ENCODE results near the gene OR7C1. TPM values are rescaled to one million over a fixed set of nuclear protein-coding genes. Genes with fewer than 3 reads are reported as not detected.
"Not testable (repeated sequence)": the region's sequence is repeated elsewhere in the genome, so short reads cannot be mapped to it uniquely, and the experiment has no call there.

The OR7C1 gene
- polyA plus RNA-seq, 5 donors: 0.05 to 0.22 (median 0.12) TPM

DNA sequence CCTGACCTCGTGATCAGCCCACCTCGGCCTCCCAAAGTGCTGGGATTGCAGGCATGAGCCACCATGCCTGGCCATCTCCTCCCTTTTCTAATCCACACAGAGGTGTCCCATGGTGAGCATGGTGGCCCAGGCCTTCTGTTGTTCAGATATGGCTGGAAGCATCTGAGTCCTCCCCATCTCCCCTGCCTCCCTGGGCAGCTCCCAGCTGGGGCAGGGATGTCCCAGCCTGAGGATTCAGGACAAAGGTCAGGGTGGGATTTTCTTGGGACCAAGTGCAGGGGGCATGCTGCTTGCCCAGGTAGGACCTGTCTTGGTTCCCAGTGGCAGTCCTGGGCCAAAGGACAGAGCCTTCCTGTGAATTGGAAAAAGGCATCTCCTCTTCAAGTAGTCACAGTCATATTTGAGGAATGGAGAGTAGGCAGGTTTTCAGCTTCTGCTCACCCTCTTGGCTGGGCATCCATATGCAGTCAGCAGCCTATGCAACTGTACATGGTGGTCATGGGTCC lies 67.5 kb downstream of the OR7C1 start:
- no peak for DNase-seq

GRCh38 chr19:14765841-14766240 lies 69.1 kb downstream of the OR7C1 start:
- not testable (repeated sequence) for DNase-seq

GRCh38 chr19:14765403-14765802 lies 69.6 kb downstream of the OR7C1 start:
- DNase-seq: not testable (repeated sequence)

- no peak for DNase-seq
Observed at GRCh38 chr19:14764401-14764800, 70.6 kb downstream of the OR7C1 start.

DNA sequence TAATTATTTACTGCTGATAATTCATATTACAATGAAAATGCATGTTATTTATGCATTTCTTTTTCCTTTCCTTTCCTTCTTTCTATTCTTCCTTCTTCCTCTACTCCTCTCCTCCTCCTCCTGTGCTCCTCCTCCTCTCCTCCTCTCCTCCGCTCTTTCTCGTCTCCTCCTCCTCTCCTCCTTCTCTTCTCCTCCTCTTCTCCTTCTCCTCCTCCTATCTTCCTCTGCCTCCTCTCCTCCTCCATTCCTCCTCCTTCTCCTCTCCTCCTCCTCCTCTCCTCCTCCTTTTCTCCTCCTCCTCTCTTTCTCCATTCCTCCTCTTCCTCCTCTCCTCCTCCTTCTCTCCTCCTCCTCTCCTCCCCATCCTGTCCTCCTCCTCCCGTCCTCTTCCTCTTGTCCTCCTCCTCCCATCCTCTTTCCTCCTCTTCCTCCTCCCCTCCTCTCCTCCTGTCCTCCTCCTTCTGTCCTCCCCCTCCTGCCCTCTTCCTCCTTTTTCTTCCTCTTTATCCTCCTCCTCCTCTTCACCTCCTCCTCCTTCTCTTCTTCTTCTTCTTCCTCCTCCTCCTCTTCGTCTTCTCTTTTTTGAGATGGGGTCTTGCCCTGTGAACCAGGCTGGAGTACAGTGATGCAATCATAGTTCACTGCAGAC lies 71.4 kb downstream of the OR7C1 start:
- no peak for DNase-seq

DNA sequence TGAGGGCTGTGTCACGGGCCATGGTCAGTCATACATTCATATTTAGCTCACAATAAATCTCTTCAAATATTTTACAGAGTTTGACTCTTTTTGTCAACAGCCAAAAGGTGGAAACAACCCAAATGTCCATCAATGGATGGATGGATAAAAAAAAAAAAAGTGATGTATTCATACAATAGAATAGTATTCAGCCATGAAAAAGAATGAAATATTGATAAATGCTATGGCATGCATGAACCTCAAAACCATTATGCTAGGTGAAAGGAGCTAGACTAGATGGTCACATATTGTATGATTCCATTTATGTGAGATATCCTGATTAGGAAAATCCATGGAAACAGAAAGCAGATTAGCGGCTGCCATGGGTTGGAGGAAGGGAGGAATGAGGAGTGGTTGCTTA lies 72.9 kb downstream of the OR7C1 start:
- no peak for DNase-seq

GRCh38 chr19:14761607-14762006 lies 73.4 kb downstream of the OR7C1 start:
- no peak for DNase-seq

DNA sequence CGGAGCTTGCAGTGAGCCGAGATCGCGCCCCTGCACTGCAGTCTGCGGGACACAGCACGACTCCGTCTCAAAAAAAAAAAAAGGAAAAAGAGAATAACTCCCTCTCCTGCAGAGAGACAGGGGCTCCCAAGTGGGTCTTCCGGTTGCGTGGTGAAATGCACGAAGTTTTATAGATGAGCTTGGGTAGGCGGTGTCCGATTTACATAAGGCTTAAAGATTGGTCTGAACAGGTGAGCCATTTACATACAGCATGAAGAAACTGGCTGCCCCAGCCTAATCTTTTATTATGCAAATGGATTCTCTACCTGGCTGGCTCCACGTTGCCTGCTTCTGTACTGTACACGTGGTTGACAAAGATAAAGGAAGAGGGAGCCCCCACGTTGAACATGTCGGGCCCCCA lies 76.2 kb downstream of the OR7C1 start:
- no peak for DNase-seq

DNA sequence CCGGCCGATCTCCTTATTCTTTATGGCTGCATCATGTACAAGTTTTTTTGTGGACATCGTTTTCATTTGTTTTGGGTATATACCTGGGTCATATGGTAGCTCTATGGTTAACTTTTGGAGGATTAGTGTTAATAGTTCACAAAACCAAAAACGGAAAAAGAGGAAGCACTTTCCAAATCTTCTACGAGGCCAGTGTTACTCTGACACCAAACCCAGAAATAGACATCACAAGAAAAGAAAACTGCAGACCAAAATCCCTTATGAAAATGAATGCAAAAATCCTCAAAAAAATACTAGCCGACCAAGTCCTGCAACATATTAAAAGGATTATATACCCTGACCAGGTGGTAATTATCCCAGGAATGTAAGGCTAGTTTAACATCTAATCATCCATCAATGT lies 86.4 kb downstream of the OR7C1 start:
- DNase-seq: no peak

Other genes starting within 250 kb of the OR7C1 start
- gene ADGRE3, start 160.3 kb downstream of the OR7C1 start, polyA plus RNA-seq (ENCODE audit: insufficient read depth in 1 of 5, insufficient read length in 5 of 5, low replicate concordance in 1 of 5): under 1 TPM in 3 of 5 donors, not detected in 2; 0.13 to 0.15 (median 0.14) TPM
- gene ZNF333, start 145.1 kb downstream of the OR7C1 start, polyA plus RNA-seq (ENCODE audit: insufficient read depth in 1 of 5, insufficient read length in 5 of 5, low replicate concordance in 1 of 5): 10 to 100 TPM; 26.2 to 36.2 (median 33.1) TPM
- gene ADGRE2, start 56.6 kb downstream of the OR7C1 start, polyA plus RNA-seq (ENCODE audit: insufficient read depth in 1 of 5, insufficient read length in 5 of 5, low replicate concordance in 1 of 5): under 1 TPM; 0.35 to 0.96 (median 0.63) TPM
- not detected for gene OR7A5, start within 50 bp of the OR7C1 start, polyA plus RNA-seq (ENCODE audit: insufficient read depth in 1 of 5, insufficient read length in 5 of 5, low replicate concordance in 1 of 5)
- gene OR7A10, start 13.7 kb upstream of the OR7C1 start, polyA plus RNA-seq (ENCODE audit: insufficient read depth in 1 of 5, insufficient read length in 5 of 5, low replicate concordance in 1 of 5): not detected
- gene OR7A17, start 50.9 kb upstream of the OR7C1 start, polyA plus RNA-seq (ENCODE audit: insufficient read depth in 1 of 5, insufficient read length in 5 of 5, low replicate concordance in 1 of 5): under 1 TPM in 2 of 5 donors, not detected in 3; 0.03 to 0.05 TPM
- gene OR7C2, start 106.3 kb upstream of the OR7C1 start, polyA plus RNA-seq (ENCODE audit: insufficient read depth in 1 of 5, insufficient read length in 5 of 5, low replicate concordance in 1 of 5): not detected
- under 1 TPM; 0.09 to 0.33 (median 0.21) TPM for gene SLC1A6, start 144.7 kb upstream of the OR7C1 start, polyA plus RNA-seq (ENCODE audit: insufficient read depth in 1 of 5, insufficient read length in 5 of 5, low replicate concordance in 1 of 5)
- gene CASP14, start 214.3 kb upstream of the OR7C1 start, polyA plus RNA-seq (ENCODE audit: insufficient read depth in 1 of 5, insufficient read length in 5 of 5, low replicate concordance in 1 of 5): not detected
- gene OR1I1, start 247.0 kb upstream of the OR7C1 start, polyA plus RNA-seq (ENCODE audit: insufficient read depth in 1 of 5, insufficient read length in 5 of 5, low replicate concordance in 1 of 5): under 1 TPM; 0.05 to 0.15 (median 0.09) TPM